T-helper 17 cell (primary cell): ENCODE measurements around the gene SEMA3B. TPM values are rescaled to one million over a fixed set of nuclear protein-coding genes. Genes with fewer than 3 reads are reported as not detected.

Experiments used
- ATAC-seq: fragments of 150-1000 bp; cut with Tn5 transposase; 2 replicates; pipeline ENCODE4 v1.10.0; 2021; ENCODE audit warnings: mild to moderate bottlenecking, moderate library complexity
- DNase-seq, 3 donors: peaks; one replicate each; pipeline versions ENCODE4 v3.0.0 to v3.0.0-alpha.2; 2020 to 2021
- H3K9me3 ChIP-seq: one replicate; pipeline ENCODE4 v1.7.0; 2013; ENCODE audit warnings: low read length, mild to moderate bottlenecking; ENCODE audit not compliant: control insufficient read depth, poor library complexity, severe bottlenecking
- H3K27ac Mint-ChIP-seq: one replicate; pipeline ENCODE4 v1.8.0; 2022; ENCODE audit warnings: mild to moderate bottlenecking, moderate library complexity, mixed read lengths
- H3K27me3 Mint-ChIP-seq: one replicate; pipeline ENCODE4 v1.8.0; 2022; ENCODE audit warnings: mixed read lengths
- H3K36me3 Mint-ChIP-seq: one replicate; pipeline ENCODE4 v1.8.0; 2022; ENCODE audit warnings: low read depth, mixed read lengths
- H3K4me1 Mint-ChIP-seq: one replicate; pipeline ENCODE4 v1.8.0; 2022; ENCODE audit warnings: mild to moderate bottlenecking, mixed read lengths
- H3K4me3 Mint-ChIP-seq: one replicate; pipeline ENCODE4 v1.8.0; 2022; ENCODE audit warnings: mild to moderate bottlenecking, moderate library complexity, mixed read lengths
- total RNA-seq, 4 donors: library from RNA in 2 of 4; stranded (reverse) in 2 of 4; gene quantifications; one replicate each; pipeline ENCODE4 v1.2.3 and lab custom pipeline; 2022 to 2026

SEMA3B gene
- total RNA-seq, 2 donors from 2014 or later = 1.7 to 1.8 TPM

GRCh38 chr3:50289130-50289529, 20.2 kb downstream of the SEMA3B start:
- peaks cover 14% of the 10 kb centered on the region for H3K4me1 Mint-ChIP-seq
- H3K36me3 Mint-ChIP-seq = no peaks in the 10 kb centered on the region
- no peaks in the 10 kb centered on the region for H3K27me3 Mint-ChIP-seq
- H3K4me3 Mint-ChIP-seq = no peak overlapping the region
- no peak for ATAC-seq
- H3K27ac Mint-ChIP-seq = no peak overlapping the region
- no peaks in the 10 kb centered on the region for H3K9me3 ChIP-seq
- DNase-seq = no peak

GRCh38 chr3:50290161-50290641, 21.3 kb downstream of the SEMA3B start:
- Mint-ChIP-seq H3K4me1 (peaks cover 14% of the 10 kb centered on the region), H3K27me3 (no peaks in the 10 kb centered on the region), H3K4me3 (no peak overlapping the region), H3K36me3 (no peaks in the 10 kb centered on the region), H3K27ac (no peak overlapping the region)
- no peak for DNase-seq
- ATAC-seq = no peak
- H3K9me3 ChIP-seq = no peaks in the 10 kb centered on the region

- no peaks in the 10 kb centered on the region for H3K9me3 ChIP-seq
- DNase-seq = peak; percentile 90 to 93 (median 92)
- Mint-ChIP-seq H3K4me3 (peak within 1 kb of the TSS; percentile 92), H3K27ac (peak within 1 kb of the TSS; percentile 89), H3K27me3 (no peaks in the 10 kb centered on the region), H3K4me1 (peaks cover 14% of the 10 kb centered on the region), H3K36me3 (no peaks in the 10 kb centered on the region)
- ATAC-seq = peak; percentile 99
These were observed 23.5 kb downstream of the SEMA3B start, which contains the start of gene IFRD2 for GRCh38 chr3:50292159-50293078. Gene IFRD2 (minus strand): TSS chr3:50292429. CDS start chr3:50292274, 155 bp downstream.

- Mint-ChIP-seq H3K27ac (peak overlapping the region; percentile 89), H3K36me3 (no peaks in the 10 kb centered on the region), H3K4me3 (peak overlapping the region; percentile 92), H3K4me1 (peaks cover 18% of the 10 kb centered on the region), H3K27me3 (no peaks in the 10 kb centered on the region)
- DNase-seq (no peak), ATAC-seq (no peak)
- H3K9me3 ChIP-seq = no peaks in the 10 kb centered on the region
These were observed 24.3 kb downstream of the SEMA3B start for GRCh38 chr3:50293079-50293801.

- Mint-ChIP-seq H3K4me1 (peaks cover 24% of the 10 kb centered on the region), H3K27me3 (no peaks in the 10 kb centered on the region), H3K27ac (no peak overlapping the region), H3K4me3 (no peak overlapping the region), H3K36me3 (no peaks in the 10 kb centered on the region)
- DNase-seq (no peak), ATAC-seq (no peak)
- no peaks in the 10 kb centered on the region for H3K9me3 ChIP-seq
These were observed 25.1 kb downstream of the SEMA3B start for GRCh38 chr3:50294089-50294488.

GRCh38 chr3:50294492-50295403, 25.8 kb downstream of the SEMA3B start:
- no peak for ATAC-seq
- Mint-ChIP-seq H3K36me3 (no peaks in the 10 kb centered on the region), H3K27ac (no peak overlapping the region), H3K27me3 (no peaks in the 10 kb centered on the region), H3K4me1 (peaks cover 25% of the 10 kb centered on the region), H3K4me3 (no peak overlapping the region)
- DNase-seq = peak in 1 of 3 donors; percentile 3
- no peaks in the 10 kb centered on the region for H3K9me3 ChIP-seq

- Mint-ChIP-seq H3K4me3 (no peak overlapping the region), H3K27me3 (no peaks in the 10 kb centered on the region), H3K36me3 (no peaks in the 10 kb centered on the region), H3K4me1 (peaks cover 32% of the 10 kb centered on the region), H3K27ac (no peak overlapping the region)
- ATAC-seq (no peak), DNase-seq (no peak)
- no peaks in the 10 kb centered on the region for H3K9me3 ChIP-seq
These were observed 26.8 kb downstream of the SEMA3B start for GRCh38 chr3:50295553-50296431.

- H3K27ac Mint-ChIP-seq = peak overlapping the region; percentile 97
- no peaks in the 10 kb centered on the region for H3K27me3 Mint-ChIP-seq
- H3K4me1 Mint-ChIP-seq = peaks cover 30% of the 10 kb centered on the region
- no peaks in the 10 kb centered on the region for H3K9me3 ChIP-seq
- no peak for DNase-seq
- no peaks in the 10 kb centered on the region for H3K36me3 Mint-ChIP-seq
- no peak for ATAC-seq
- H3K4me3 Mint-ChIP-seq = peak overlapping the region; percentile 55
These were observed 27.9 kb downstream of the SEMA3B start for GRCh38 chr3:50296721-50297383.

- Mint-ChIP-seq H3K4me1 (peaks cover 28% of the 10 kb centered on the region), H3K27me3 (no peaks in the 10 kb centered on the region), H3K27ac (peak overlapping the region; percentile 97), H3K4me3 (no peak overlapping the region), H3K36me3 (no peaks in the 10 kb centered on the region)
- H3K9me3 ChIP-seq = no peaks in the 10 kb centered on the region
- ATAC-seq (no peak), DNase-seq (no peak)
These were observed 28.4 kb downstream of the SEMA3B start for GRCh38 chr3:50297384-50297775.

GRCh38 chr3:50297896-50298725, 29.2 kb downstream of the SEMA3B start:
- Mint-ChIP-seq H3K4me3 (peak overlapping the region; percentile 96), H3K27me3 (no peaks in the 10 kb centered on the region), H3K27ac (peak overlapping the region; percentile 97), H3K36me3 (no peaks in the 10 kb centered on the region), H3K4me1 (peaks cover 22% of the 10 kb centered on the region)
- no peaks in the 10 kb centered on the region for H3K9me3 ChIP-seq
- no peak for DNase-seq
- no peak for ATAC-seq
